Cardiac muscle cell (in vitro differentiated cells and primary cell): ENCODE results near the gene CBARP. TPM values are rescaled to one million over a fixed set of nuclear protein-coding genes. Genes with fewer than 3 reads are reported as not detected.

Experiments used
- DNase-seq, 2 donors: peaks; one replicate each; pipeline versions ENCODE4 v3.0.0 to v3.0.0-alpha.2; 2010 to 2017; ENCODE audit warnings: low read depth in 1 of 2, low spot score in 1 of 2
- H3K27ac ChIP-seq: fragments of 200-600 bp; sonication (generic); 2 replicates; pipeline ENCODE4 v1.5.1; 2016
- H3K27me3 ChIP-seq: fragments of 200-600 bp; sonication (generic); 2 replicates; pipeline ENCODE4 v1.6.0; 2016; ENCODE audit warnings: control low read depth
- H3K36me3 ChIP-seq: fragments of 200-600 bp; sonication (generic); 2 replicates; pipeline ENCODE4 v1.5.1; 2016; ENCODE audit warnings: control low read depth
- H3K4me1 ChIP-seq: fragments of 200-600 bp; sonication (generic); 2 replicates; pipeline ENCODE4 v1.8.1; 2017; ENCODE audit warnings: low read depth, mild to moderate bottlenecking, mixed run types
- H3K4me3 ChIP-seq: fragments of 200-600 bp; sonication (generic); 2 replicates; pipeline ENCODE4 v1.5.1; 2016; ENCODE audit warnings: mild to moderate bottlenecking
- H3K9me3 ChIP-seq: fragments of 200-600 bp; sonication (generic); 2 replicates; pipeline ENCODE4 v1.5.1; 2017; ENCODE audit warnings: low read depth, mild to moderate bottlenecking, control low read depth
- polyA plus RNA-seq: library from polyadenylated mRNA; unstranded; fragments of >200 nt; fragmentation: Nextera tagmentation; extraction: Ambion mirVana; gene quantifications from 2 replicates; pipeline ENCODE4 v1.2.1, GENCODE V29; 2016
- total RNA-seq: library from RNA; depleted of rRNA; stranded (reverse); fragments of >200 nt; gene quantifications from 2 replicates; pipeline ENCODE4 v1.2.3, GENCODE V29; 2016
- TF ChIP-seq, protein P1 (sequence below): IDR thresholded peaks from 2 replicates; pipeline ENCODE4 v1.5.1; 2012; ENCODE audit warnings: low read depth, mild to moderate bottlenecking, low read length

CBARP gene
- total and polyA plus RNA-seq, 2 experiments from 2014 or later: 22.1 to 29.1 TPM

DNA sequence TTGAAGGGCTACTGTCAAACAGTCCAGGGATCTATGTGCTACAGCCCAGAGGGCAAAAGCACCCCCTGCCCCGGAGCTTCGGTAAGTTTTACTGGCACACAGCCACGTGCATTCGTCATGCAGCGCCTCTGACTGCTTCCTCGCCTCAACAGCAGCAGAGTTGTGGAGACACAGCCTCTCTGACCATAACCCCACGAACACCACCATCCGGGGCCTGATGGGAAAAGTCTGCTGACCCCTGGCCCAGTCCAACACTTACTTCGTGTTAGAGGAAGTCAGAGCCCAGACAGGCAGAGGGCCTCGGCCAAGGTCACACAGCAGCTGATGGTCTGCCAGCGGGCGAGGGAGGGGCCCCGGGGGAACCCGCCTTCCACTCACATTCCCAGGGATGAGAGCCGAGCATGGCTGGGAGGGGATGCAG, 5.1 kb downstream of the CBARP start:
- peaks cover 9% of the 10 kb centered on the region for H3K36me3 ChIP-seq
- TF ChIP-seq, protein P1, sequence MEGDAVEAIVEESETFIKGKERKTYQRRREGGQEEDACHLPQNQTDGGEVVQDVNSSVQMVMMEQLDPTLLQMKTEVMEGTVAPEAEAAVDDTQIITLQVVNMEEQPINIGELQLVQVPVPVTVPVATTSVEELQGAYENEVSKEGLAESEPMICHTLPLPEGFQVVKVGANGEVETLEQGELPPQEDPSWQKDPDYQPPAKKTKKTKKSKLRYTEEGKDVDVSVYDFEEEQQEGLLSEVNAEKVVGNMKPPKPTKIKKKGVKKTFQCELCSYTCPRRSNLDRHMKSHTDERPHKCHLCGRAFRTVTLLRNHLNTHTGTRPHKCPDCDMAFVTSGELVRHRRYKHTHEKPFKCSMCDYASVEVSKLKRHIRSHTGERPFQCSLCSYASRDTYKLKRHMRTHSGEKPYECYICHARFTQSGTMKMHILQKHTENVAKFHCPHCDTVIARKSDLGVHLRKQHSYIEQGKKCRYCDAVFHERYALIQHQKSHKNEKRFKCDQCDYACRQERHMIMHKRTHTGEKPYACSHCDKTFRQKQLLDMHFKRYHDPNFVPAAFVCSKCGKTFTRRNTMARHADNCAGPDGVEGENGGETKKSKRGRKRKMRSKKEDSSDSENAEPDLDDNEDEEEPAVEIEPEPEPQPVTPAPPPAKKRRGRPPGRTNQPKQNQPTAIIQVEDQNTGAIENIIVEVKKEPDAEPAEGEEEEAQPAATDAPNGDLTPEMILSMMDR: no peak
- H3K27ac ChIP-seq: peak overlapping the region; percentile 81
- peaks cover 34% of the 10 kb centered on the region for H3K4me1 ChIP-seq
- peak in 1 of 2 donors; percentile 72 for DNase-seq
- H3K9me3 ChIP-seq: no peaks in the 10 kb centered on the region
- H3K4me3 ChIP-seq: no peak overlapping the region
- H3K27me3 ChIP-seq: no peaks in the 10 kb centered on the region

DNA sequence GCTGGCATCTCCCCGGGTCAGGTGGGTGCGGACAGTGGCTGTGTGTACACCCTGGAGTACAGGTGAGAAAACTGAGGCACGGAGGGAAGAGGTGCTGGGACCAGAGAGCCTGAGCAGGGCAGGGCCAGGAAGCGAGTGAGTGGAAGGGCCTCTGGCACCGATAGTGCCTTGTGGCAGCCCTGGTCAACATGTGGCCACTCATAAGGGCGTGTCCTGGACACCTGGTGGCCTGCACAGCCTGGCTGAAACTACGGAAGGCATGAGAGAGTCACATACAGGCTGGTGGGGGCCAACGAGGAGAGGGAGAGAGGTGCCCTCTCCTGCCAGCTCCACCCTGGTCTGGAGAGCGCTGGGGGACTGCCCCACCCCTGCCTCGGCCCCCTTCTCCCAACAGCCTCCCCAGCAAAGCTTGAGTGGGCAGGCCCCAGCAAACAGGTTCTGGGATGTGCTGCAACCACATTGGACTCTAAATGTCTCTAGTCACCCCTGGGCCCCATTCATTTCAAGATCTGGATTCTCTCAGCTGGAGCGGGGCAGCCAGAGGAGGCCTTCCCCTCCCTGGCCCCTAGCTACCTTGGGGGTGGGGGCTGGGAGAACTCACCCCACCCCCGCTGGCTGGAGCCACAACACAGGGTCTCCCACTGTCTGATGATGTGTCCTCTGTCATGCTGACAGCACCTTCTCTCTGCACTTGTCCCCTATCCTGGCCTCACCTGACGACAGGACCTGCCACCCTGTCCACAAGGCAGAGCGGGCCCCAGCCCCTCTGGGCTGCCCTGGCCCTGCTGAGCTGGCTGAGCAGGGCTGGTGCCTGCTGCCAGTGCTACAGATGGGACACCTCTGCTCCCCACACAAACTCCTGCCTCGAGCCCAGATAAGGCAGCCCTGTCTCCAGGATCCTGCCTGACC, 5.8 kb downstream of the CBARP start:
- peak overlapping the region; percentile 81 for H3K27ac ChIP-seq
- H3K4me3 ChIP-seq: no peak overlapping the region
- TF ChIP-seq, protein P1: no peak
- peak in 1 of 2 donors; percentile 70 for DNase-seq
- no peaks in the 10 kb centered on the region for H3K9me3 ChIP-seq
- peaks cover 15% of the 10 kb centered on the region for H3K36me3 ChIP-seq
- no peaks in the 10 kb centered on the region for H3K27me3 ChIP-seq
- H3K4me1 ChIP-seq: peaks cover 34% of the 10 kb centered on the region

DNA sequence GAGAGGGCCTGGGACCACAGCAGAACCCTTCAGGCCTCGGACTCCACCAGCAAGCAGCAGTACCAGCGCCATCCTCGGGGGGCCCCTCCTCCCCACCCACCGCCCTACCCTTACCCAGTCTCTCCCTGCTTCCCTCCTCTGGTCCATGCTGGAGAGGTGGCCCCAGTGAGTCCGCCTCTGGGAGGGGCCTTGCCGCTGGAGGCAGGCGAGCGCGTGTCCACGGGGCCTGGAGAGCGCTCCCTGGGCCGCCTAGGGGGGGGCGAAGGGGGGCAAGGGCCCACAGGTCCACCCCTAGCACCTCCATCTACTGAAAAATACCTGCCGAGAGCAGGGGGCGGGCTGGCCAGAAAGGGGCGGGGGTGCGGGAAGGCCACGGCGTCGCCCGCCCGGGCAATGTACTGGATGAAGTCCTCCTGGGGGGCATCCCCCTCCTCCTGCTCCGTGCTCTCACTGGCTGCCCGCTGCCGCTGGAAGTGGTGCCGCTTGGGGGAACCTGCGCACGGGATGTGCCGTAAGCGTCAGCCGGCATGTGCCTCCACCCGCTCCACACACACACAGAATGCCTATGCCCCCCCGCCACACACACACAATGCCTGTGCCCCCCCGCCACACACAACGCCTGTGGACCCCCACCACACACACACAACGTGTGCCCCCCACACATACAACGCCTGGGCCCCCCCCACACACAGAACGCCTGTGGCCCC, 6.9 kb downstream of the CBARP start:
- Histone ChIP-seq H3K36me3 (peaks cover 18% of the 10 kb centered on the region), H3K4me3 (no peak overlapping the region), H3K4me1 (peaks cover 34% of the 10 kb centered on the region), H3K27me3 (no peaks in the 10 kb centered on the region), H3K27ac (peak overlapping the region; percentile 81), H3K9me3 (no peaks in the 10 kb centered on the region)
- DNase-seq: no peak
- TF ChIP-seq, protein P1: no peak

DNA sequence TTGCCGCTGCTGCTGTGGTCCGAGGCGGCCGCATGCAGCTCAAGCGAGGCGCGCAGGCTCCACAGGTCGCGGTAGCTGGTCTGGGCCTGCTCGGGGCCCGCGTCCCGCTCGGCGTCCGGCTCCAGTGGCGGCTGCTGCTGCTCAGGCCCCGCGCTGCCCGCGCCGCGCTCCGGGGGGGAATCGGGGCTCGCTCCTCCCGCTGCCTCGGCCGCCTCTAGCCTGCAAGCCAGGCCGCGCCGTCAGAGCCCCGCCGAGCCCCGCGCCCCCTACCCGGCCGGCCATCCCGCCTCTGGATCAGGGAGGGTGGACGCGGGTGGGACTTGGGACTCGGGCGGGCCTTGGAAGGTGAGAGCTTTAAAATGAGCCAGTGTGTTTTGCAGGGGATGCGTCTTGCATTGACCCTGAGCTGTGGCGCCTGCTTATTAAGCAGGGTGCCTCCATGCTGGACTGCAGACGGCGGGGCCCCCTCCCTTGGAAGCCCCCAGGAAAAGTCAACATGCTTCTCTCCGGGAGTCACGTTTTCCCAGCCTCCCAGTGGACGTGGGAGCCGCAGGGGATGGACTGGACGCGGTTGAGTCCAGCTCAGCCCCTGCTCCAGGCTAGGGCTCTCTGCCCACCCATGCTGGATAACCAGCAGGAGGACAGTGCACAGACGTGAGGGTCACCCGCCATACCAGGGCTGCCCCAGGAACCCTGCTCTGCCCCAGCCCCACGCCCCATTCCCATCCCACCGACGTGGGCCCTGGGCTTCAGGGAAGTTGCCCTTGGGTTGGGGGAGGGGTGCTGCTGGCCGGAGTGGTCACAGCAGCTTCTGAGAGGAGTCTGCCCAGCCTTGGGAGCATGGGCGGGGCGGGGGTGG, 7.7 kb downstream of the CBARP start:
- no peak for DNase-seq
- H3K9me3 ChIP-seq: no peaks in the 10 kb centered on the region
- TF ChIP-seq, protein P1: no peak
- H3K36me3 ChIP-seq: peaks cover 15% of the 10 kb centered on the region
- H3K4me1 ChIP-seq: peaks cover 34% of the 10 kb centered on the region
- H3K27me3 ChIP-seq: no peaks in the 10 kb centered on the region
- H3K27ac ChIP-seq: peak overlapping the region; percentile 81
- no peak overlapping the region for H3K4me3 ChIP-seq
